CD8-positive, alpha-beta memory T cell (primary cell): ENCODE data around the gene POU3F3. TPM values are rescaled to one million over a fixed set of nuclear protein-coding genes. Genes with fewer than 3 reads are reported as not detected.

Source experiments
- CTCF ChIA-PET: fragments of 350-600 bp; sonication (Branson Sonifier 250); formaldehyde crosslinking; loops from one replicate; lab custom pipeline; 2021; ENCODE audit warnings: antibody characterized with exemption; lab: Charles Lee
- POLR2A ChIA-PET: fragments of 350-600 bp; sonication (Branson Sonifier 250); formaldehyde crosslinking; loops from one replicate; lab custom pipeline; 2021; ENCODE audit warnings: antibody characterized with exemption; lab: Charles Lee
- DNase-seq, 5 donors: peaks; one replicate each; pipeline versions ENCODE4 v3.0.0 to v3.0.0-alpha.2; 2020 to 2022; ENCODE audit warnings: mixed read lengths in 1 of 5
- H3K27ac ChIP-seq: one replicate; pipeline ENCODE4 v1.7.0; 2013; ENCODE audit warnings: low read depth, mild to moderate bottlenecking, low read length, moderate library complexity
- H3K27me3 ChIP-seq: 2 replicates; pipeline ENCODE4 v1.7.0; 2013; ENCODE audit warnings: low read length, mild to moderate bottlenecking; ENCODE audit not compliant: insufficient read depth, poor library complexity, severe bottlenecking
- H3K36me3 ChIP-seq: 2 replicates; pipeline ENCODE4 v1.7.0; 2013; ENCODE audit warnings: mild to moderate bottlenecking, low read length, moderate library complexity; ENCODE audit not compliant: insufficient read depth
- H3K4me1 ChIP-seq: 2 replicates; pipeline ENCODE4 v1.7.0; 2013; ENCODE audit warnings: mild to moderate bottlenecking, low read length, moderate library complexity; ENCODE audit not compliant: insufficient read depth
- H3K4me3 ChIP-seq: 2 replicates; pipeline ENCODE4 v1.7.0; 2013; ENCODE audit warnings: mild to moderate bottlenecking, low read length
- H3K9me3 ChIP-seq: 2 replicates; pipeline ENCODE4 v1.7.0; 2013; ENCODE audit warnings: mild to moderate bottlenecking, low read length
- H3K27ac Mint-ChIP-seq, 8 donors: one replicate each; pipeline ENCODE4 v1.8.0; 2020 to 2021; ENCODE audit warnings: mixed read lengths in 8 of 8, mild to moderate bottlenecking in 6 of 8, inconsistent platforms in 3 of 8, moderate library complexity in 3 of 8
- H3K27me3 Mint-ChIP-seq, 2 donors: one replicate each; pipeline ENCODE4 v1.8.0; 2020 to 2021; ENCODE audit warnings: mixed read lengths in 2 of 2, mild to moderate bottlenecking in 1 of 2, moderate library complexity in 1 of 2
- H3K36me3 Mint-ChIP-seq, 3 donors: one replicate each; pipeline ENCODE4 v1.8.0; 2020 to 2021; ENCODE audit warnings: mixed read lengths in 3 of 3, inconsistent platforms in 1 of 3, mild to moderate bottlenecking in 1 of 3
- H3K4me1 Mint-ChIP-seq, 3 donors: one replicate each; pipeline ENCODE4 v1.8.0; 2020 to 2021; ENCODE audit warnings: mixed read lengths in 3 of 3, inconsistent platforms in 1 of 3, mild to moderate bottlenecking in 1 of 3
- H3K4me3 Mint-ChIP-seq, 7 donors: one replicate each; pipeline ENCODE4 v1.8.0; 2020 to 2021; ENCODE audit warnings: mixed read lengths in 7 of 7, mild to moderate bottlenecking in 6 of 7, moderate library complexity in 4 of 7, inconsistent platforms in 2 of 7
- H3K9me3 Mint-ChIP-seq, 5 donors: one replicate each; pipeline ENCODE4 v1.8.0; 2020 to 2022; ENCODE audit warnings: mixed read lengths in 5 of 5, mild to moderate bottlenecking in 3 of 5, moderate library complexity in 2 of 5, inconsistent platforms in 1 of 5
- polyA plus RNA-seq: library from polyadenylated mRNA; unstranded; fragments of 300-500 nt; fragmentation: Illumina TruSeq; gene quantifications from one replicate; pipeline ENCODE4 v1.2.3, GENCODE V29; 2021
- total RNA-seq, 2 experiments: library from RNA; stranded (reverse); gene quantifications; one replicate each; pipeline ENCODE4 v1.2.3, GENCODE V29; 2021

POU3F3 gene
- total and polyA plus RNA-seq, 3 experiments from 2014 or later: not detected

- Mint-ChIP-seq H3K4me3 (no peak overlapping the region), H3K27me3 (peaks cover 1 to 13% of the 10 kb centered on the region in 2 donors), H3K9me3 (peaks cover 0 to 7% (median 2%) of the 10 kb centered on the region in 5 donors), H3K36me3 (peaks cover 0 to 2% (median 0%) of the 10 kb centered on the region in 3 donors), H3K4me1 (no peaks in the 10 kb centered on the region), H3K27ac (peak overlapping the region in 1 of 8 donors; percentile 11)
- ChIA-PET CTCF (no interaction called here), POLR2A (no interaction called here)
- H3K36me3 ChIP-seq: no peaks in the 10 kb centered on the region
- H3K27me3 ChIP-seq: no peaks in the 10 kb centered on the region
- H3K9me3 ChIP-seq: no peaks in the 10 kb centered on the region
- no peak overlapping the region for H3K4me3 ChIP-seq
- no peak for DNase-seq
- H3K27ac ChIP-seq: no peak overlapping the region
- H3K4me1 ChIP-seq: no peaks in the 10 kb centered on the region
These were observed 27.9 kb upstream of the POU3F3 start for GRCh38 chr2:104826016-104826415.

GRCh38 chr2:104831742-104832141 is 22.2 kb upstream of the POU3F3 start:
- POLR2A ChIA-PET: no interaction called here
- Histone ChIP-seq H3K27me3 (no peaks in the 10 kb centered on the region), H3K4me1 (no peaks in the 10 kb centered on the region), H3K4me3 (no peak overlapping the region), H3K9me3 (no peaks in the 10 kb centered on the region), H3K27ac (no peak overlapping the region), H3K36me3 (no peaks in the 10 kb centered on the region)
- Mint-ChIP-seq H3K9me3 (peaks cover 0 to 3% (median 0%) of the 10 kb centered on the region in 5 donors), H3K27me3 (peaks cover 0 to 19% of the 10 kb centered on the region in 2 donors), H3K4me3 (no peak overlapping the region), H3K27ac (no peak overlapping the region), H3K36me3 (no peaks in the 10 kb centered on the region), H3K4me1 (no peaks in the 10 kb centered on the region)
- DNase-seq: no peak
- CTCF ChIA-PET: no interaction called here

GRCh38 chr2:104834431-104835153 is 19.3 kb upstream of the POU3F3 start:
- Mint-ChIP-seq H3K4me3 (no peak overlapping the region), H3K27me3 (peaks cover 1 to 18% of the 10 kb centered on the region in 2 donors), H3K27ac (no peak overlapping the region), H3K9me3 (peaks cover 0 to 2% (median 0%) of the 10 kb centered on the region in 5 donors), H3K4me1 (no peaks in the 10 kb centered on the region), H3K36me3 (no peaks in the 10 kb centered on the region)
- no peaks in the 10 kb centered on the region for H3K4me1 ChIP-seq
- H3K9me3 ChIP-seq: no peaks in the 10 kb centered on the region
- no peaks in the 10 kb centered on the region for H3K27me3 ChIP-seq
- H3K36me3 ChIP-seq: no peaks in the 10 kb centered on the region
- DNase-seq: no peak
- no peak overlapping the region for H3K4me3 ChIP-seq
- H3K27ac ChIP-seq: no peak overlapping the region
- ChIA-PET POLR2A (no interaction called here), CTCF (interaction anchor here (0.8 kb wide), 1 partner anchor 12 kb away, joined by 3 read pairs; no protein-coding TSS in a partner anchor)

GRCh38 chr2:104836265-104836664 is 17.6 kb upstream of the POU3F3 start:
- H3K4me1 ChIP-seq: no peaks in the 10 kb centered on the region
- peaks cover 2 to 21% of the 10 kb centered on the region in 2 donors for H3K27me3 Mint-ChIP-seq
- H3K4me3 ChIP-seq: no peak overlapping the region
- no peaks in the 10 kb centered on the region for H3K4me1 Mint-ChIP-seq
- no peak overlapping the region for H3K27ac Mint-ChIP-seq
- no peak overlapping the region for H3K27ac ChIP-seq
- H3K36me3 Mint-ChIP-seq: no peaks in the 10 kb centered on the region
- DNase-seq: no peak
- H3K9me3 Mint-ChIP-seq: peaks cover 0 to 2% (median 0%) of the 10 kb centered on the region in 5 donors
- POLR2A ChIA-PET: no interaction called here
- CTCF ChIA-PET: no interaction called here
- H3K27me3 ChIP-seq: no peaks in the 10 kb centered on the region
- no peak overlapping the region for H3K4me3 Mint-ChIP-seq
- no peaks in the 10 kb centered on the region for H3K9me3 ChIP-seq
- H3K36me3 ChIP-seq: no peaks in the 10 kb centered on the region

- Histone ChIP-seq H3K4me3 (no peak overlapping the region), H3K27ac (no peak overlapping the region), H3K36me3 (no peaks in the 10 kb centered on the region), H3K27me3 (no peaks in the 10 kb centered on the region), H3K9me3 (no peaks in the 10 kb centered on the region), H3K4me1 (no peaks in the 10 kb centered on the region)
- CTCF ChIA-PET: no interaction called here
- DNase-seq: no peak
- H3K4me1 Mint-ChIP-seq: no peaks in the 10 kb centered on the region
- H3K27me3 Mint-ChIP-seq: peaks cover 7 to 26% of the 10 kb centered on the region in 2 donors
- H3K9me3 Mint-ChIP-seq: peaks cover 0 to 2% (median 0%) of the 10 kb centered on the region in 5 donors
- no peaks in the 10 kb centered on the region for H3K36me3 Mint-ChIP-seq
- no peak overlapping the region for H3K4me3 Mint-ChIP-seq
- POLR2A ChIA-PET: no interaction called here
- no peak overlapping the region for H3K27ac Mint-ChIP-seq
These were observed 17.1 kb upstream of the POU3F3 start for GRCh38 chr2:104836841-104837240.

GRCh38 chr2:104840156-104840555 is 13.8 kb upstream of the POU3F3 start:
- Mint-ChIP-seq H3K36me3 (no peaks in the 10 kb centered on the region), H3K4me1 (peaks cover 2 to 5% (median 4%) of the 10 kb centered on the region in 3 donors), H3K4me3 (no peak overlapping the region), H3K9me3 (peaks cover 0 to 5% (median 0%) of the 10 kb centered on the region in 5 donors), H3K27me3 (peaks cover 25 to 43% of the 10 kb centered on the region in 2 donors), H3K27ac (no peak overlapping the region)
- Histone ChIP-seq H3K9me3 (no peaks in the 10 kb centered on the region), H3K27me3 (peaks cover 6% of the 10 kb centered on the region), H3K4me3 (no peak overlapping the region), H3K36me3 (no peaks in the 10 kb centered on the region), H3K4me1 (no peaks in the 10 kb centered on the region), H3K27ac (no peak overlapping the region)
- POLR2A ChIA-PET: no interaction called here
- DNase-seq: no peak
- CTCF ChIA-PET: no interaction called here

GRCh38 chr2:104840893-104841585 is 12.9 kb upstream of the POU3F3 start:
- CTCF ChIA-PET: no interaction called here
- no peak overlapping the region for H3K4me3 ChIP-seq
- Mint-ChIP-seq H3K36me3 (no peaks in the 10 kb centered on the region), H3K9me3 (peaks cover 0 to 5% (median 3%) of the 10 kb centered on the region in 5 donors), H3K4me3 (no peak overlapping the region), H3K27me3 (peaks cover 34 to 49% of the 10 kb centered on the region in 2 donors), H3K27ac (no peak overlapping the region), H3K4me1 (peaks cover 7 to 9% (median 8%) of the 10 kb centered on the region in 3 donors)
- POLR2A ChIA-PET: no interaction called here
- H3K9me3 ChIP-seq: no peaks in the 10 kb centered on the region
- H3K27ac ChIP-seq: no peak overlapping the region
- DNase-seq: no peak
- peaks cover 12% of the 10 kb centered on the region for H3K27me3 ChIP-seq
- no peaks in the 10 kb centered on the region for H3K36me3 ChIP-seq
- H3K4me1 ChIP-seq: no peaks in the 10 kb centered on the region

- no peak for DNase-seq
- Mint-ChIP-seq H3K9me3 (peaks cover 0 to 5% (median 3%) of the 10 kb centered on the region in 5 donors), H3K27ac (no peak overlapping the region), H3K36me3 (no peaks in the 10 kb centered on the region), H3K4me1 (peaks cover 7 to 9% (median 8%) of the 10 kb centered on the region in 3 donors), H3K4me3 (no peak overlapping the region), H3K27me3 (peaks cover 39 to 54% of the 10 kb centered on the region in 2 donors)
- H3K9me3 ChIP-seq: no peaks in the 10 kb centered on the region
- no peak overlapping the region for H3K4me3 ChIP-seq
- CTCF ChIA-PET: no interaction called here
- no peak overlapping the region for H3K27ac ChIP-seq
- no peaks in the 10 kb centered on the region for H3K4me1 ChIP-seq
- peaks cover 12% of the 10 kb centered on the region for H3K27me3 ChIP-seq
- H3K36me3 ChIP-seq: no peaks in the 10 kb centered on the region
- POLR2A ChIA-PET: no interaction called here
These were observed 12.2 kb upstream of the POU3F3 start for GRCh38 chr2:104841744-104842143.
